Raji (cell line): ENCODE measurements around the gene RNF44.
A peak's percentile ranks its signal among the peaks of the same experiment; 100 is the strongest.

Source experiments
- POLR2A ChIP-seq: IDR thresholded peaks from 2 replicates; pipeline ENCODE4 v1.6.1; 2011; ENCODE audit warnings: low read depth, low read length, control low read depth; ENCODE audit not compliant: insufficient read depth

The RNF44 gene

DNA sequence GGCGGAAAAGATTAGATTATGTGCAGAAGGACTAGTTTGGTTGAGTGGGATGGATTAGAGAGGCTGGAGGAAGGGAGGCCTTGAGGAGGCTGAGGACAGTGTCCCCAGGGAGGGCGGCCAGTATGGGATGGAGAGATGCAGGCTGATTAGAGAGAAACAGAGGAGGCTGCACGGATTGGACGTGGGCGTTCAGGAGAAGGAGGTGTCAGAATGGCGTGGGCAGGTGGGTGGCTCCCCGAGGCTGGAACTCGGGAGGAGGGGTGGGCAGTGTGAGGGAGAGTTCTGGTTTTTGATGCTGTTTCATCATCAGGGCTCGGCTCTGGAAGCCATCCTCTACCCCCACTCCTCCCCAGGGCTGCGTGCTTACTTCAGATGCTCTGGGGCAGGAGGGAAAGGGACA, 25.0 kb upstream of the RNF44 start:
- no peak for TF ChIP-seq POLR2A

- no peak for TF ChIP-seq POLR2A
These were observed 24.1 kb upstream of the RNF44 start for GRCh38 chr5:176561259-176561658.

DNA sequence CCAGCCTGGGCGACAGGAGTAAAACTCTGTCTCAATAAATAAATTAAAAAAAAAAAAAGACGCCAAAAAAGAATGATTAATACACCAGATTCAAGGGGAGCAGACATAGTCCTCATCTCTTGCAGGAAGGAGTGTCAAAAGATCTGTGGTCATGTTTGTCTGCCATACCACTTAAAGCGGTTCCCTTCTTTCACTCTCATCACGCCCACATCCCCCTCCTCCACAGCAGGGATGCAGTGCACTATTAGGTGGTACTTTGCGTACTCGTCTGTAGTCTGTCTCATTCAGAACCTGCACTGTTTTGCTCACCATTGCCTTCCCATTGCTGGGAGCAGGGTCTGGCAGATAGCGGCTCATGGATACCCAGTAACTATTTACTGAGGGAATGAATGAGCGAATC, 23.2 kb upstream of the RNF44 start:
- no peak for TF ChIP-seq POLR2A

DNA sequence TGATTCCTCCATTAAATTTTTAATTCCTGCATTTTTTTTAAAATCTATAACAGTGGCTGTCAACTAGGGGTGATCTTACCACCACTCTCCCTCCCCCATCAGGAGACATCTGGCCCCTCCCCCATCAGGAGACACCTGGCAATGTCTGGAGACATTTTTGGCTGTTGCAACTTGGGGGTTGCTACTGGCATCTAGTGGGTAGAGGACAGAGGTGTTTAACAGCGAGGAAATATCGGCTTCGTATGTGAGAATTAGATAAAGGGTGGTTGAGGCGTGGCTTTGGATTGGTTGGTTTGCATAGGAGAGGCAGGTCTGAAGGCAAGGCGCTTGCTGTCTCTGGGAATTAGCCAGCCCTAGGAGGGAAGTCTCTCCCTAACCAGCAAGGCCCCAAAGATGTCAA, 22.5 kb upstream of the RNF44 start:
- no peak for TF ChIP-seq POLR2A

- no peak for TF ChIP-seq POLR2A
These were observed 20.6 kb upstream of the RNF44 start for GRCh38 chr5:176557846-176558245.

DNA sequence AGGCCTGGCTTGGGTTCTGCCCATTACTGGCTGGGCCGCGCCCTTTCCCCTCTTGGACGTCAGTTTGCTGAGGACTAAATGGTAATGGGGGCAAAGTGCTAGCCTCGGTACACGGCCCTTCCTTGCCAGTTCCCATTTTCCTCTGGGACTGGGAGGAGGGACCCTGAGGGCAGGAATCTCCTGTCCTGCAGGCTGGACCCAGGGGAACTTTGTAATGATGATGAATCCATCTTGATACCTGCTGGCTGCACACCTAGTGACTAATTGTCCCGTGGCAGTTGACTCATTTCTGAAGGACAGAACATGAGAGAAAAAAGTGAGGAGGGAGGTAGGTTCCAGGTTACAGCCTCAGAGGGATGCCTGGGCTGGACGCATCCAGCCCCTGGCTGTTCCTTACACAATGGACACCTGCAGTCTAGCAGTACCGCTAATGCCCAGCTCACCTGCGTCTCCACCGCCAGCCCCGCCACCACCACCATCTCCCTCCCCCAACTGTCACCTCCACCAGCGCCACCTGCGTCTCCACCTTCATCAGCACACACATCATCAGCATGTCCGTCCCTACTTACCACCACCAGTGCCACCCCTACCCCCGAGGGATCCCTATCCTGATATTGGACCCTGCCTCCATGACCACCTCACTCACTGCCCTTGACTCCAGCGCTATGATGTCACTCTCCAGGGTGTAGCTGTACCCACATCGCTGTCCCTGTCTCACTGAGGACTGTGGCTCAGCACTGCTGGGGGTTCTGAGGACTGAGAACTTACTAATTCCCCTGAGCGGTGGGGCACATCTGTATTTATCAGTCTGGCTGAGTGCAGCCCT, 16.3 kb upstream of the RNF44 start:
- no peak for TF ChIP-seq POLR2A

GRCh38 chr5:176552332-176552869, 15.2 kb upstream of the RNF44 start:
- no peak for TF ChIP-seq POLR2A

DNA sequence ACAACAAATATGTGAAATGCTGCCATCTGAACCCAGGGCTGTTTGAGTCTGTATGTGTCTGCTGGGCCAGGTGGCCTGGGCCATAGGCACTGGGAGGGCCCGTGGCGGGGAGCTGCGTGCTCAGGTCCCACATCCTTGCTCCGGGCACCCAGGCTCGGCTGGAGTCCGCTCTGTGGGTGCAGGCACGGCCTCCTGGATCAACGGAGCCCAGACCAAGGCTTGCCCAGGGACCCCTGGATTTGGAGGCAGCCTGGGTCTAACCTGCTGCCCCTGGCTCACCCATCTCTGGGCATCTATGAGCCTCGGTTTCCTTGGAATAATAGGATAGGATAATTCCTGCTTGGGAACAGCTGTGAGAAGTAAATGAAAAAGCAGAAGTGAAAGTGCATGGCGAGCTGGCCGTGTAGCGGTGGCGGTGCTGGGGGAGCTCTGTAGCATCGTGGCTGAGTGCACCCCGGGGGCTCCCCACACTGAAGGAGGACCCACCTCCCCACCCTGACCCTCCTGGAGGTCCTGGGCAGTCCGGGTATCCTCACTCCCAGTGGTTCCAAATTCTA, 13.2 kb upstream of the RNF44 start:
- TF ChIP-seq POLR2A, result no peak

DNA sequence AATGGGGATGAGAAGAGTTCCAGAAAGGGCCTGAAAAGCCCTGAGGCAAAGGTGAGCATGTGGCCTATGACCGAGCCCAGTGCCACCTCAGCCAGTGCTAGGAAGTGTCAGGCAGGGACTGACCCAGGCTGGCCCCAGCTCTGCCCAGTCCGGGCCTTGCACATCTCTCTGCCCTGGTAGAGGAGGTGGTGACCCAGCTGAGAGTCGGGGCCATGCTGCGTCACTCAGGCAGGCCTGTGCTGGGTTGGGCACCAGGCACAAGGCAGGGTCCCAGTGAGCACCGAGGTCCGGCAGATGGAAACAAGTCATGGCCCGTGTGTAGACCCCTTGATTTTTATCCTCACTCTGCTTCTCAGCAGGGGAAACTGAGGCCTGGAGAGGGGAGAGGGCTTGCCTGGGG, 12.7 kb upstream of the RNF44 start:
- no peak for TF ChIP-seq POLR2A

DNA sequence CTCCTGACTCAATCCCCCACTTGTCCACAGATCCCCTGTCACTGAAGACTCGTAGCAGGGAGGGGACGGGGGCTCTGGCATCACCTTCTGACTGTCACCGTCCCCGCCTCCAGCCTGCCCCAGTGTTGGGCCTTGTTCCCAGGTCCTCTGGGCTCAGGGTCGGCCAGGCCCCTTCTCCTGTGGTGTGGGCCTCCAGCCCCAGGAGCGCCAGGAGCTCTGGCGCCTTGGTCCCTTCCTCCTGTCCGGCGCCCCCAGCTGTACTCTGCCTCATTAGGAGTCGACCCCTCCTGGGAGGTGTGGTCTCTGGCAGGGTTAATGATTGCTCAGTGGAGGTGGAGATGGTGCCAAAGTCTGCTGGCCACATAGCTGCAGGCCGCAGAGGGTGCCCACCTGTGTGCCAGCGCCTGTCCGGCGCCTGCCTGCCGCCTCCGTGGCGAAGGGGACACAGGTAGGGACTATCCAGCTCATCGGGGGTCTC, 11.8 kb upstream of the RNF44 start, which contains the start of gene CDHR2:
TSS of gene CDHR2 (plus strand) at position 376 of the 478 bp plus-strand sequence. CDS start 16,011 bp downstream, outside the sequence.
- no peak for TF ChIP-seq POLR2A

- TF ChIP-seq POLR2A, result 0 out of 2 replicates have a peak, but pooled peaks have one; percentile 7
These were observed 10.6 kb upstream of the RNF44 start for GRCh38 chr5:176547802-176548201.

GRCh38 chr5:176545737-176546509, 8.7 kb upstream of the RNF44 start:
- TF ChIP-seq POLR2A, result no peak

- TF ChIP-seq POLR2A, result no peak
These were observed 8.2 kb upstream of the RNF44 start for GRCh38 chr5:176545388-176545736.

GRCh38 chr5:176543428-176544182, 6.4 kb upstream of the RNF44 start:
- TF ChIP-seq POLR2A, result peak; percentile 79
